ENCODE results near the gene SLC15A2.
"Not testable (repeated sequence)": the region's sequence is repeated elsewhere in the genome, so short reads cannot be mapped to it uniquely, and the experiment has no call there.

Gene SLC15A2

GRCh38 chr3:121894301-121894990 is at the start of gene SLC15A2:
SLC15A2 (plus strand) TSS chr3:121894401; CDS start chr3:121894477, 76 bp downstream.
- Histone ChIP-seq H3K27ac (no peak within 1 kb of the TSS), H3K4me2 (no peak within 1 kb of the TSS), H3K27me3 (no peaks in the 10 kb centered on the region), H3K9me3 (replicated peaks in 1 of 11) (no peaks in the 10 kb centered on the region), H3K9ac (no peak within 1 kb of the TSS), H4K20me1 (no peaks in the 10 kb centered on the region), H3K4me3 (no peak within 1 kb of the TSS), H3K4me1 (0 out of 20 replicates have a peak, but pooled peaks cover 0 to 6% (median 0%) of the 10 kb centered on the region in 10 experiments), H3K36me3 (peaks cover 29 to 78% (median 54%) of the 10 kb centered on the region in 11 experiments)
- no peak for TF ChIP-seq Cebpa-rat (IDR thresholded peaks at IDR 0.05)

DNA sequence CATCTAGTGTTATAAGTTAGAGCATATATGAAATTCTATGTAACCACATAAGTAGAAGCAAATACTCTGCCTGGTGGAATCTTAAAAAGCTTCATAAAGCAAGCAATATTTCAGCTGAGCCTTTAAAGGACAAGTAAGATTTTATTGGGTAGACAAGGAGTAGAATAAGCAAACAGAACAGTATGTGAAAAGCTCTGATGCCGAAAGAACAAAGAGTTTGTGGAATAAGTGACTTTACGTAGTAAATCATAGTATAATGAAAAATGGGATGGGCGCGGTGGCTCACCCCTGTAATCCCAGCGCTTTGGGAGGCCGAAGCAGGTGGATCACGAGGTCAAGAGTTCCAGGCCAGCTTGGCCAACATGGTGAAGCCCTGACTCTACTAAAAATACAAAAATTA is 49.3 kb upstream of the SLC15A2 start:
- Histone ChIP-seq H3K9ac (no peak overlapping the region), H3K27ac (no peak overlapping the region), H4K20me1 (0 out of 22 replicates have a peak, but pooled peaks cover 0 to 7% (median 0%) of the 10 kb centered on the region in 11 experiments), H3K27me3 (no peaks in the 10 kb centered on the region), H3K4me2 (no peak overlapping the region), H3K36me3 (peaks cover 50 to 79% (median 72%) of the 10 kb centered on the region in 11 experiments), H3K4me3 (no peak overlapping the region), H3K4me1 (peaks cover 0 to 6% (median 0%) of the 10 kb centered on the region in 10 experiments; a peak in 2 of 20 replicates), H3K9me3 (replicated peaks in 1 of 11) (peaks cover 2 to 15% (median 11%) of the 10 kb centered on the region in 11 experiments; a peak in 20 of 22 replicates)
- TF ChIP-seq Cebpa-rat (IDR thresholded peaks at IDR 0.05), result no peak

- Histone ChIP-seq H3K9ac (no peak overlapping the region), H3K36me3 (peaks cover 59 to 92% (median 83%) of the 10 kb centered on the region in 11 experiments), H3K27ac (no peak overlapping the region), H3K4me2 (no peak overlapping the region), H3K9me3 (replicated peaks in 1 of 11) (peaks cover 0 to 8% (median 4%) of the 10 kb centered on the region in 11 experiments; a peak in 12 of 22 replicates), H3K4me1 (no peaks in the 10 kb centered on the region), H4K20me1 (peaks cover 0 to 7% (median 0%) of the 10 kb centered on the region in 11 experiments; a peak in 2 of 22 replicates), H3K4me3 (no peak overlapping the region), H3K27me3 (no peaks in the 10 kb centered on the region)
- TF ChIP-seq Cebpa-rat (IDR thresholded peaks at IDR 0.05), result no peak
Measured at GRCh38 chr3:121852256-121852655, 41.9 kb upstream of the SLC15A2 start.

GRCh38 chr3:121855555-121855954 is 38.6 kb upstream of the SLC15A2 start:
- Histone ChIP-seq H3K4me1 (no peaks in the 10 kb centered on the region), H3K9ac (no peak overlapping the region), H3K27me3 (no peaks in the 10 kb centered on the region; a peak in 1 of 22 replicates), H3K36me3 (peaks cover 49 to 93% (median 79%) of the 10 kb centered on the region in 11 experiments), H3K27ac (no peak overlapping the region), H3K4me3 (no peak overlapping the region), H3K9me3 (replicated peaks in 1 of 11) (peaks cover 0 to 13% (median 6%) of the 10 kb centered on the region in 11 experiments; a peak in 13 of 22 replicates), H3K4me2 (no peak overlapping the region), H4K20me1 (peaks cover 0 to 6% (median 0%) of the 10 kb centered on the region in 11 experiments; a peak in 2 of 22 replicates)
- no peak for TF ChIP-seq Cebpa-rat (IDR thresholded peaks at IDR 0.05)

DNA sequence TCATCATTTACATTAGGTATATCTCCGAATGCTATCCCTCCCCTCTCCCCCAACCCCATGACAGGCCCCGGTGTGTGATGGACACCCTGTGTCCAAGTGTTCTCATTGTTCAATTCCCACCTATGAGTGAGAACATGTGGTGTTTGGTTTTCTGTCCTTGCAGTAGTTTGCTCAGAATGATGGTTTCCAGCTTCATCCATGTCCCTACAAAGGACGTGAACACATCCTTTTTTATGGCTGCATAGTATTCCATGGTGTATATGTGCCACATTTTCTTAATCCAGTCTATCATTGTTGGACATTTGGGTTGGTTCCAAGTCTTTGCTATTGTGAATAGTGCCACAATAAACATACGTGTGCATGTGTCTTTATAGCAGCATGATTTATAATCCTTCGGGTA is 36.4 kb upstream of the SLC15A2 start:
- Histone ChIP-seq H3K36me3 (peaks cover 48 to 95% (median 77%) of the 10 kb centered on the region in 11 experiments), H3K9me3 (replicated peaks in 1 of 11) (peaks cover 4 to 20% (median 12%) of the 10 kb centered on the region in 11 experiments; a peak in 20 of 22 replicates)
- H3K4me1 ChIP-seq, H3K4me2 ChIP-seq, H3K4me3 ChIP-seq, H3K9ac ChIP-seq, H3K27ac ChIP-seq, H3K27me3 ChIP-seq, H4K20me1 ChIP-seq: not testable (repeated sequence)

GRCh38 chr3:121863247-121863646 is 31.0 kb upstream of the SLC15A2 start:
- peaks cover 0 to 29% (median 18%) of the 10 kb centered on the region in 11 experiments; a peak in 15 of 22 replicates for H3K9me3 ChIP-seq (replicated peaks in 1 of 11)
- H3K4me3 ChIP-seq, H4K20me1 ChIP-seq, H3K27me3 ChIP-seq, H3K27ac ChIP-seq, H3K9ac ChIP-seq: not testable (repeated sequence)
- H3K4me2 ChIP-seq, result peak overlapping the region in 3 of 11 experiments; percentile 36 to 62 (median 44); a peak in 6 of 22 replicates
- peaks cover 0 to 17% (median 5%) of the 10 kb centered on the region in 10 experiments; a peak in 16 of 20 replicates for H3K4me1 ChIP-seq
- peaks cover 22 to 94% (median 75%) of the 10 kb centered on the region in 11 experiments for H3K36me3 ChIP-seq

DNA sequence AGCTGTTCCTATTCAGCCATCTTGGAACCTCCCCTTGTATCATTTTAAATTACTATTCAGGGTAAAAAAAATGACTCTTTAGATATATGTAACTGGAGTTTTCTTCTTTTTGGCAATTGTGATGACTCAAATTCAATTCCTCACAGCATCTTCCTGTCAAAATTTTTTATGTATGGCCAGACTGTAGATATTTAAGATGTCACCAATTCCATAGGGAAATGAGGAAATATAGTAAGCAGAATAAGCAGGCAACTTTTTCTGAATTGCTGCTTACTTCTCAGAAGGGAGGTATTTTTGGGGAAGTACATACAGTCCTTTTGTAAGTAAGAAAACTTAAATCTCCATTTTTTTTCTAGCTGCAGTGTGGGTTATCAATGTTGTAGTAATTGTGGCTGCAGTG is 30.4 kb upstream of the SLC15A2 start:
- peaks cover 22 to 94% (median 70%) of the 10 kb centered on the region in 11 experiments for H3K36me3 ChIP-seq
- TF ChIP-seq Cebpa-rat (IDR thresholded peaks at IDR 0.05), result no peak
- H3K9ac ChIP-seq, result no peak overlapping the region
- H3K4me2 ChIP-seq, result peak overlapping the region in 3 of 11 experiments; percentile 36 to 62 (median 44); a peak in 5 of 22 replicates
- H3K27ac ChIP-seq, result no peak overlapping the region; a peak in 1 of 22 replicates
- no peaks in the 10 kb centered on the region for H4K20me1 ChIP-seq
- H3K4me3 ChIP-seq, result no peak overlapping the region
- H3K27me3 ChIP-seq, result no peaks in the 10 kb centered on the region; a peak in 1 of 22 replicates
- H3K9me3 ChIP-seq (replicated peaks in 1 of 11), result peaks cover 0 to 29% (median 17%) of the 10 kb centered on the region in 11 experiments; a peak in 15 of 22 replicates
- H3K4me1 ChIP-seq, result peaks cover 0 to 19% (median 10%) of the 10 kb centered on the region in 10 experiments; a peak in 16 of 20 replicates

GRCh38 chr3:121869736-121870135 is 24.5 kb upstream of the SLC15A2 start:
- TF ChIP-seq Cebpa-rat (IDR thresholded peaks at IDR 0.05), result no peak
- Histone ChIP-seq H3K27me3 (no peaks in the 10 kb centered on the region), H3K4me3 (no peak overlapping the region), H3K27ac (no peak overlapping the region), H3K9me3 (replicated peaks in 1 of 11) (peaks cover 0 to 9% (median 4%) of the 10 kb centered on the region in 11 experiments; a peak in 4 of 22 replicates), H4K20me1 (no peaks in the 10 kb centered on the region; a peak in 1 of 22 replicates), H3K36me3 (peaks cover 38 to 79% (median 51%) of the 10 kb centered on the region in 11 experiments), H3K4me2 (peak overlapping the region in 10 of 11 experiments; percentile 18 to 60 (median 35); a peak in 14 of 22 replicates), H3K4me1 (peaks cover 8 to 44% (median 25%) of the 10 kb centered on the region in 10 experiments; a peak in 19 of 20 replicates), H3K9ac (no peak overlapping the region)

DNA sequence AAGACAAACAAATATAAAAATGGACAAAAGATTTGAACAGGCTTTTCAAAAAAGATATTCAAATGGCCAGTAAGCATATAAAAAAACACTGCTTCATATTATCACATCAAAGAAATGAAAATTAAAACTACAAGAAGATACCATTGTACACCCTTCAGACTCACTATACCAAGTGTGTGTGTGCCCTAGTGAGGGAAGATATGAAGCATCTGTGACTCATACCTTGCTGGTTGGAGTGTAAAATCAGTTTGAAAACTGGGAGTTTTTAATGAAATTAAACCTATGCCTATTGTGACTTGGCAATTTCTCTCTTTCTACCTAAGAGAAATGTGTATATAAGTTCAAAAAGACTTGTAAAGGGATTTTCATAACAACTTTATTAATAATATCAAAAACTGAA is 23.5 kb upstream of the SLC15A2 start:
- Histone ChIP-seq H4K20me1 (no peaks in the 10 kb centered on the region; a peak in 1 of 22 replicates), H3K27me3 (no peaks in the 10 kb centered on the region), H3K4me1 (peaks cover 8 to 44% (median 25%) of the 10 kb centered on the region in 10 experiments; a peak in 19 of 20 replicates), H3K4me3 (no peak overlapping the region), H3K9me3 (replicated peaks in 1 of 11) (peaks cover 0 to 6% (median 4%) of the 10 kb centered on the region in 11 experiments; a peak in 4 of 22 replicates), H3K9ac (no peak overlapping the region), H3K36me3 (peaks cover 33 to 77% (median 48%) of the 10 kb centered on the region in 11 experiments), H3K4me2 (no peak overlapping the region; a peak in 2 of 22 replicates), H3K27ac (no peak overlapping the region)
- no peak for TF ChIP-seq Cebpa-rat (IDR thresholded peaks at IDR 0.05)

Data from BLaER1 treated with 17β-estradiol and CSF1 and Interleukin-3, amounts not matched to agents 10 nM and 100 nM (cell line).